Fibroblast of the conjunctiva (primary cell): ENCODE results near the gene KRTAP19-3.
"Not testable (repeated sequence)": the region's sequence is repeated elsewhere in the genome, so short reads cannot be mapped to it uniquely, and the experiment has no call there.

Experiments used
- DNase-seq: peaks from one replicate; pipeline ENCODE4 v3.0.0-alpha.2; 2010; ENCODE audit warnings: low read depth

Gene KRTAP19-3

GRCh38 chr21:30491963-30492428 lies at the start of gene KRTAP19-3:
KRTAP19-3 (minus strand) TSS chr21:30492013; CDS start chr21:30491957, 56 bp downstream.
- no peak for DNase-seq

- no peak for DNase-seq
Observed at GRCh38 chr21:30518876-30519275, 27.1 kb upstream of the KRTAP19-3 start.

- DNase-seq = no peak
Observed at GRCh38 chr21:30515681-30516080, 23.9 kb upstream of the KRTAP19-3 start.

- DNase-seq = not testable (repeated sequence)
Observed at GRCh38 chr21:30505621-30506205, 13.9 kb upstream of the KRTAP19-3 start.

- no peak for DNase-seq
Observed at GRCh38 chr21:30502041-30502440, 10.2 kb upstream of the KRTAP19-3 start, which contains the start of gene KRTAP19-5. KRTAP19-5 (minus strand) TSS chr21:30502141; CDS start chr21:30502090, 51 bp downstream.

GRCh38 chr21:30497065-30497464 lies 5.3 kb upstream of the KRTAP19-3 start, which contains the start of gene KRTAP19-4:
KRTAP19-4 (minus strand) TSS chr21:30497165; CDS start chr21:30497110, 55 bp downstream.
- DNase-seq = no peak

- no peak for DNase-seq
Observed at GRCh38 chr21:30487336-30487735, 4.5 kb downstream of the KRTAP19-3 start, which contains the start of gene KRTAP19-2. KRTAP19-2 (minus strand) TSS chr21:30487436; CDS start chr21:30487348, 88 bp downstream.

GRCh38 chr21:30486180-30486579 lies 5.6 kb downstream of the KRTAP19-3 start:
- no peak for DNase-seq

- no peak for DNase-seq
Observed at GRCh38 chr21:30482130-30482529, 9.7 kb downstream of the KRTAP19-3 start.

GRCh38 chr21:30480145-30480544 lies 11.7 kb downstream of the KRTAP19-3 start, which contains the start of gene KRTAP19-1:
KRTAP19-1 (minus strand) TSS chr21:30480367; CDS start chr21:30480317, 50 bp downstream.
- no peak for DNase-seq

GRCh38 chr21:30479259-30479658 lies 12.6 kb downstream of the KRTAP19-3 start:
- DNase-seq = no peak

- DNase-seq = no peak
Observed at GRCh38 chr21:30478004-30478403, 13.8 kb downstream of the KRTAP19-3 start.

- no peak for DNase-seq
Observed at GRCh38 chr21:30468900-30469714, 22.7 kb downstream of the KRTAP19-3 start.

- DNase-seq = no peak
Observed at GRCh38 chr21:30463713-30464112, 28.1 kb downstream of the KRTAP19-3 start.

GRCh38 chr21:30448514-30448913 lies 43.3 kb downstream of the KRTAP19-3 start:
- no peak for DNase-seq

- DNase-seq = no peak
Observed at GRCh38 chr21:30447056-30447455, 44.8 kb downstream of the KRTAP19-3 start.

GRCh38 chr21:30444204-30444603 lies 47.6 kb downstream of the KRTAP19-3 start:
- DNase-seq = no peak

GRCh38 chr21:30443226-30443625 lies 48.6 kb downstream of the KRTAP19-3 start:
- no peak for DNase-seq
